GM23248 (cell line): ENCODE results near the gene PIK3CG.

ENCODE experiments used
- EZH2 ChIP-seq: fragments of 200-600 bp; sonication (generic); IDR thresholded peaks from 2 replicates; pipeline ENCODE4 v1.6.1; 2018; ENCODE audit warnings: antibody characterized with exemption, mild to moderate bottlenecking; ENCODE audit not compliant: insufficient read depth, poor library complexity, severe bottlenecking
- EZH2phosphoT487 ChIP-seq: fragments of 200-600 bp; sonication (generic); IDR thresholded peaks from 2 replicates; pipeline ENCODE4 v1.6.1; 2018; ENCODE audit warnings: antibody characterized with exemption, moderate library complexity, mild to moderate bottlenecking, low read depth; ENCODE audit not compliant: insufficient read depth

DNA sequence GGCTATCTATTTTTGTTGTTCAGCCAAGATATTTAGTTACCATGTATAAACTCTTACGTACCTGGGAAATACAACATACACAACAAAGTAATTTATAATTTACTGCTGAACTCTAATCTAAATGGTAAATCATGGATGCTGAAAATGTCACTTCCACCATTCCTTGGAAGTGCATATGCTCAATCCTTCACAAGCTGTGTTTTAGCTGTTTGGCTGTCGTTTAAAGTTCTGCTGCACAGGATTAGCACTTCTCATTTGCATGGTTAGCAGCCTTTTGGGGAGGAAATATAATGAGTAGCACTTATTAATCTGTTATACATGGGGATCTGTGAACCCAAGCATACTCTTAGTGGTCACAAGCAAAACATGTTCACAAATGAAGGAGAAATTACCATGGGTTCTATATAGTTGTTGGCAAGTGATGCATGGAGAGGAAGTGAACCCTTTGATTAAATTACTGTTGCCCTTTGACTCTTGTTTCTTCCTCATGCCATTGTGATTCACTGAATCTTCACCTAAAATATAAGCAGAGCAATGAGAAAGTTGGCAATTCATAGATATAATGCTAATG is 18.5 kb downstream of the PIK3CG start:
- no peak for TF ChIP-seq EZH2
- no peak for TF ChIP-seq EZH2phosphoT487
